ENCODE data around the gene NIN. TPM values are rescaled to one million over a fixed set of nuclear protein-coding genes. Genes with fewer than 3 reads are reported as not detected.

The NIN gene
- total and polyA plus RNA-seq, 4 donors, result 1.7 to 11.1 (median 4.0) TPM

- no peak for DNase-seq (ENCODE audit: low spot score)
- Histone ChIP-seq H3K27ac (ENCODE audit: low read depth in 1 of 2, low read length in 2 of 2) (no peak overlapping the region), H3K27me3 (ENCODE audit: control insufficient read depth in 4 of 4, insufficient read depth in 4 of 4, low read length in 3 of 4) (no peaks in the 10 kb centered on the region), H3K9ac (ENCODE audit: low read depth in 1 of 2, low read length in 2 of 2) (no peak overlapping the region), H3K9me3 (ENCODE audit: control insufficient read depth in 4 of 4, low read length in 3 of 4) (no peaks in the 10 kb centered on the region), H3K4me1 (ENCODE audit: control insufficient read depth in 4 of 4, insufficient read depth in 4 of 4, low read length in 3 of 4) (no peaks in the 10 kb centered on the region), H3K36me3 (ENCODE audit: control insufficient read depth in 4 of 4, insufficient read depth in 3 of 4, low read depth in 1 of 4, low read length in 3 of 4) (no peaks in the 10 kb centered on the region), H3K4me3 (ENCODE audit: low read depth in 1 of 3, low read length in 3 of 3) (no peak overlapping the region)
- WGBS, result 97% methylated on average over 2 of the region's 2 CpGs
- TF ChIP-seq GABPA (IDR thresholded peaks at IDR 0.05 in 1 of 2, conservative IDR thresholded peaks at IDR 0.05 in 1 of 2), result no peak
- no peak for TF ChIP-seq YY1 (IDR thresholded peaks at IDR 0.05)
- TF ChIP-seq FOXA2 (IDR thresholded peaks at IDR 0.05), result no peak
- TF ChIP-seq FOXA1 (IDR thresholded peaks at IDR 0.05), result no peak
- no peak for TF ChIP-seq CTCF (IDR thresholded peaks at IDR 0.05; ENCODE audit: low read depth, low read length, missing input control)
- TF ChIP-seq ATF3 (IDR thresholded peaks at IDR 0.05), result no peak
- no peak for TF ChIP-seq JUND (IDR thresholded peaks at IDR 0.05)
- no peak for TF ChIP-seq TAF1 (conservative IDR thresholded peaks at IDR 0.05)
Measured at GRCh38 chr14:50844391-50844790, 13.4 kb upstream of the NIN start.

GRCh38 chr14:50839691-50840090 is 8.7 kb upstream of the NIN start:
- DNase-seq (ENCODE audit: low spot score), result no peak
- TF ChIP-seq HNF4G (IDR thresholded peaks at IDR 0.05), result no peak
- TF ChIP-seq NR2F2 (IDR thresholded peaks at IDR 0.05), result no peak
- no peak for TF ChIP-seq CTCF (IDR thresholded peaks at IDR 0.05; ENCODE audit: low read depth, low read length, missing input control)
- TF ChIP-seq HNF4A (conservative IDR thresholded peaks at IDR 0.05), result no peak
- TF ChIP-seq GABPA (IDR thresholded peaks at IDR 0.05 in 1 of 2, conservative IDR thresholded peaks at IDR 0.05 in 1 of 2), result no peak
- TF ChIP-seq FOXA1 (IDR thresholded peaks at IDR 0.05), result no peak
- TF ChIP-seq RXRA (IDR thresholded peaks at IDR 0.05), result no peak
- TF ChIP-seq YY1 (IDR thresholded peaks at IDR 0.05), result no peak
- H3K9ac ChIP-seq (ENCODE audit: low read depth in 1 of 2, low read length in 2 of 2), result no peak overlapping the region
- H3K27ac ChIP-seq (ENCODE audit: low read depth in 1 of 2, low read length in 2 of 2), result no peak overlapping the region
- H3K27me3 ChIP-seq (ENCODE audit: control insufficient read depth in 4 of 4, insufficient read depth in 4 of 4, low read length in 3 of 4), result no peaks in the 10 kb centered on the region
- no peaks in the 10 kb centered on the region for H3K9me3 ChIP-seq (ENCODE audit: control insufficient read depth in 4 of 4, low read length in 3 of 4)
- no peak overlapping the region for H3K4me3 ChIP-seq (ENCODE audit: low read depth in 1 of 3, low read length in 3 of 3)
- WGBS, result 90% methylated on average over 5 of the region's 5 CpGs
- H3K4me1 ChIP-seq (ENCODE audit: control insufficient read depth in 4 of 4, insufficient read depth in 4 of 4, low read length in 3 of 4), result peaks cover 0 to 4% (median 0%) of the 10 kb centered on the region in 4 donors
- no peaks in the 10 kb centered on the region for H3K36me3 ChIP-seq (ENCODE audit: control insufficient read depth in 4 of 4, insufficient read depth in 3 of 4, low read depth in 1 of 4, low read length in 3 of 4)

GRCh38 chr14:50839048-50839447 is 8.1 kb upstream of the NIN start:
- no peak overlapping the region for H3K9ac ChIP-seq (ENCODE audit: low read depth in 1 of 2, low read length in 2 of 2)
- H3K4me3 ChIP-seq (ENCODE audit: low read depth in 1 of 3, low read length in 3 of 3), result no peak overlapping the region
- DNase-seq (ENCODE audit: low spot score), result no peak
- H3K9me3 ChIP-seq (ENCODE audit: control insufficient read depth in 4 of 4, low read length in 3 of 4), result no peaks in the 10 kb centered on the region
- WGBS, result 48% methylated on average over 1 of the region's 1 CpG
- TF ChIP-seq ZBTB33 (IDR thresholded peaks at IDR 0.05) (no peak), REST (IDR thresholded peaks at IDR 0.05) (no peak), RXRA (IDR thresholded peaks at IDR 0.05) (no peak), FOXA2 (IDR thresholded peaks at IDR 0.05) (no peak)
- H3K27ac ChIP-seq (ENCODE audit: low read depth in 1 of 2, low read length in 2 of 2), result no peak overlapping the region
- peaks cover 0 to 5% (median 0%) of the 10 kb centered on the region in 4 donors for H3K4me1 ChIP-seq (ENCODE audit: control insufficient read depth in 4 of 4, insufficient read depth in 4 of 4, low read length in 3 of 4)
- no peaks in the 10 kb centered on the region for H3K36me3 ChIP-seq (ENCODE audit: control insufficient read depth in 4 of 4, insufficient read depth in 3 of 4, low read depth in 1 of 4, low read length in 3 of 4)
- H3K27me3 ChIP-seq (ENCODE audit: control insufficient read depth in 4 of 4, insufficient read depth in 4 of 4, low read length in 3 of 4), result no peaks in the 10 kb centered on the region

Measured in liver (tissue), 9 donors.